Activated CD4-positive, alpha-beta T cell treated with anti-CD3 and anti-CD28 coated beads, Interleukin-2, Interleukin-4, amounts not matched to agents 100 ng/mL and 50 ng/mL, durations not matched to agents 16 hours and 8 hours (primary cell): ENCODE measurements around the gene GLT8D1.

ENCODE experiments used
- DNase-seq: peaks from one replicate; pipeline ENCODE4 v3.0.0-alpha.2; 2020; ENCODE audit warnings: low spot score

Gene GLT8D1

DNA sequence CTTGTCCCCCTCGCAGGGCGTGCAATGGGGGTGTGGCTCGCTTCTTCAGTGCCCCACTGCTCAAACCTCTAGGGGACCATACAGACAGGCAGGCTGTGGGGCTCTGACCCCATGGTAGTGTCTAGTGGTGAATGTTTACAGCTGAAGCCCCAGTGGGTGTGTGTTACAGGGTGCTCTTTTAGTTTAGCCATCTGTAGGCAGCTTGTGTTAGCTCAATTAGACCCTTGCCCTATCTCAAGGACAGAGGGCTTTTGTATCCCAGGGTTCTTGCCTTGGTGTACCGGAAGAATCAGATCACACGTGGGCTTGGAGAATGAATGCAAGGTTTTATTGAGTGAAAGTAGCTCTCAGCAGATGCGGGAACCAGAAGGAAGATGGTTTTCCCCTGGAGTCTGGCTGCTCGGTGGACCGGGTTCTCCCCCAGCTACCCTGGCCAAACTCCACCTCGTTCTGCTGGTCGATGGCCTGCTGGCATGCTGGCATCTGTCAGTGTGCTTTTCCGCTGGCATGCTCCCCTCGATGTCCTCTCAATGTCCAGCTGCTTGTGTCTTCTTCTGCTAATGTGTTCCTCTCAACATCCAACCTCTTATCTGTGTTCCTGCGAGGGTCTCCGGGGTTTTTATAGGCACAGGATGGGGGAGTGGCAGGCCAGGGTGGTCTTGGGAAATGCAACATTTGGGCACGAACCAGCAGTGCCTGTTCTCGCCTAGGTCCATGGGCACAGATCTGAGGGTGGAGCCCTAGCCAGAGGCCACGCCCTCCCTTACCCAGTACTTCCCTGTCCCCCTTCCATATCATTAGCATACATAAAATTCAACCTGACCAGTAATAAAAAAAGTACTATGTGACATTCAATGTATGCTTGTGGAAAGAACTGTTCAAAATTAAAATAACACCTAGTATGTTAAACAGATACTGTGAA lies 7.0 kb upstream of the GLT8D1 start:
- DNase-seq = no peak

GRCh38 chr3:52710512-52710911 lies 4.9 kb upstream of the GLT8D1 start:
- DNase-seq = no peak

- no peak for DNase-seq
Measured at GRCh38 chr3:52707585-52707984, 2.0 kb upstream of the GLT8D1 start.

DNA sequence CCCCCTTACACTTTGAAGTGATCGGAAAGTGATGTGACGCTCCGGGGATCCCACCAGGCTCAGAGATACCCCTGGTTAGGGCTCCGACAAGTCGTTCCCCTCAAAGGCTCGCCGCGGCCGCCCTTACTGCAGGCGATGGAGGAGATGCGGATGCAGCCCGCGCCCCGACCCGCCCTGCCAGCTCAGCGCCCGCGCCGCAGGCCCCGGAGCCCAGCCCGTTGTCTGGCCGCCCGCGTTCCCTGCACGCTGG lies 228 bp downstream of the GLT8D1 start:
- DNase-seq = no peak

- no peak for DNase-seq
Measured at GRCh38 chr3:52704611-52705437, 767 bp downstream of the GLT8D1 start.

DNA sequence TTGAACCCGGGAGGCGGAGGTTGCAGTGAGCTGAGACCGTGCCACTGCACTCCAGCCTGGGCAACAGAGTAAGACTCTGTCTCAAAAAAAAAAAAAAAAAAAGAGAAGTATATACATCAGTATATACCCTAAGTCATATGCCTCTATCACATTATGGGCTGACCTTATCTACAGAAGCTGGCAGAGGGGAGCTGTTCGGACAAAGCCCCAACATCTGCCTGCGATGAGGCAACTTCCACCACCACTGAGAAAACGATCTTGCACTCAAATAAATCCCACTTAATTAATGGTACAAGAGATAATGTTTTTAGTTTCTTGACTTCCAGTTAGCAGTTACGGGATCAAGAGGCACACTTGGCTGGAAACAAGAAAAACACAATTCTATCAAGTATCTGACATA lies 2.2 kb downstream of the GLT8D1 start:
- DNase-seq = no peak

DNA sequence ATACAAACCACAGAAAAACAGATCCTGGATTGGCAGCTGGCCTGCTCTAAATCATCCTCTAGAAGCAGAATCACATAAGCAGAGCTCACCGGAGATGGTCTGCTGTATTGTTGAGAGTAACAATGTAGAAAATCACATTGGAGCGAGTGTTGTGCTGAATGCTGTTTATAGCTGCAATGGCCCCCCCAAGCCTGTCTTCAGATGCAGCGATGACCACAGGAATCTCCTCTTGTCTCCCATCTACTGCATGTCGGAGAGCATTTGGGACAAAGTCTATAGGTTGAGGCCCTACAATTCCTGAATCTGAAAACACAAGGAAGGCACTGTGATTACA lies 8.0 kb downstream of the GLT8D1 start:
- no peak for DNase-seq

GRCh38 chr3:52696830-52697631 lies 8.6 kb downstream of the GLT8D1 start:
- no peak for DNase-seq

DNA sequence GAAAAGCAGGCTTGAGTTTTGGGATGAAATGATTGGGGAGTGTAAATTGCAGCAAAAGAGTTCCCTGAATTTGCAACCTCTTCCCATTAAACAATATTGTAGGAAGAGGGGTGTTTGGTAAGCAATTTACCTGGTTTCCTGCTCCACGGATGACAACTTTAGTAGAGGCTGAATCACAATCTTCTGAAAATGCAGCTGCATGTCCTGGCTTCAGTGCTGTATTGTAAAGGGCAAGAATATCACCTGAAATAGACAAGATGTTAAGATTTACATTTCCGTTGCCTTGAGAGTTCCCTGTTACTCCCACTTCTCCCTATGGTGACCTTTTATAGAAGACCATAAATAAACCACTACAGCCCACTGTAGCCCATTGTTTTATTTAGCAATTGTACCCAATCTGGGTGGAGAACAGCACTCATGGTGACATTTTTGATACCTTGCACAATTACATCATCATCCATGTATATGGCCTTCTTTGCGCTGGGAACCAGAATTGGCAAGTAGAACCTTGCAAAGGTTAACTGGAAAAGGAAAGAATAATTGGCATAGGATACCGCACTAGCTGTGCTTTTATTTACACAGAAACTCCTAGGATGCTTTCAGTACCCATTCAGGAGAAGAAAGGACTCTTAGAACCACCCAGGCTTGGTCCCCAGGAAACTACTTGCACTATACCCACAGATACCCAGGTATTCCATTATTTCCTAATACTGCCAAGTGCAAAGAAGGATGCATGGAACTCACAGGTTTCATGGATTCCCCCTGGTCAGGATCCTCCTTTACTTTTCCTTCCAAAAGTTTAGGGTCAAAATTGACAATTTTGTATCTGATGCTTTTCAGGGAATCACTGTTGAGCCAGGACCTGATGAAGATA lies 9.6 kb downstream of the GLT8D1 start:
- no peak for DNase-seq

DNA sequence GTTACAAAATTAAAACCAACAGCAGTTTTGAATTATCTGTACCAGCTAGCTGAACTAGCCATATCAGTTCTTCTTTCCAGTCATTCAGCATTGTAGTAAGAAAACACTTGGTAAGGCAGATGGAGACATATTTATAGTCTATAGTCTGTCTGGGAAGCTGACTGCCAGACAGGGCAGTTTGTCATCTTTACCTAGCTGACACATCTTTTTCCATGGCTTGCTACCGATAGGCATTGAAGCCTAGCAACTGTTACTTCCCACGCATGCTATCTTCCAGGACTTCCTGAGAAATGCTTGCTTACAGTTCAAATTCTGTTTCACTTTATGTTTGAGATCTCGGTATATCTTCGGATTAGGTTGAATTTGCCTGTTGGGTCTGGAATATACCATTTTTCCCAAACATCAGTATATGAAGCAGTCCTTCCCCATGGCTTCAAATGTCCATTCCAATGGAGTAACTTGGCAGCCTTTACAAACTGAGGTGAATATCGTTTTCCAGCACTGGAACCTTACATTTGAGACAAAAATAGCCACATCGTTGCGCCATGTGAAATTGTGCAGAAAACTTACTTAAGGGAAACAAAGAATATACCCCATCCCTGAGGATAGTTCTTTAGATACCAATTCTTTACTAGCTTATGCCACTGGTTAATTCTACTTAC lies 10.9 kb downstream of the GLT8D1 start:
- DNase-seq = no peak

DNA sequence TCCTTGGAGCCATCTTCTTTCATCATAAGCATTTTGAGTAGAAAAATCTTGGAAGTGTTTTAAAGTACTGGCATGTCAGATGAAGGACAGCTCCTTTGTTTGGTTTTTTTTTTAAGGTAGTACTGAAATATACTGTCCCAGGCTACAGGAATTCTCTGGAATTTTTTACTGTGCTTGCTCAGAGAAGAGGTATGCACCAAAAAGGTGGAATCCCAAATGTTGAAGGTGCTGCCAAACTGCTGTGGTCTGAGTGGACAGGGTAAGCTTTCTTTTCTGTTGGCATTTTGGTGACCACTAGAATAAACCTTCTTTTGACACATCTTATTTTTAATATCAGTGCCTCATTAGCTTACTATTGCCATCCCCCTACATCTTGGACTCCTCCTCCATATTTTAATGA lies 12.5 kb downstream of the GLT8D1 start:
- no peak for DNase-seq

- DNase-seq = no peak
Measured at GRCh38 chr3:52690560-52690959, 15.0 kb downstream of the GLT8D1 start.

DNA sequence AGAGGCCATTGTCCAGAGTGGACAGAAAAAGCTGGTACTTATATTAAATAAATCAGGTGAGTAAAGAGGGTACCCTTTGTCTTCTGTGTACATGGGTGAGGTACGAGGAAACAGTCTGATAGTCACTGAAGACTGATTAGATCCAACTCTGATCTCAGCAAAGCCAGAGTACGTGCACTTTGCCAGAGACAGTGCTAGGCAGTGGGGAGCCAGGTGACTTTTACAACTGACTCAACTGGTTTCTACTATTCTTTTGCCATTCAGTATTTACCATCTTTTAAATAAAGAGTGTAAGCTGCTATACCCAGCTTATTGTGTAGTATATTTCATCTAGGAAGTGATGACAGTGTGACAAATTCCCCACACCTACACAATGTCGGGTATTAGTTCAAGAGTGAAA lies 16.4 kb downstream of the GLT8D1 start:
- DNase-seq = no peak

DNA sequence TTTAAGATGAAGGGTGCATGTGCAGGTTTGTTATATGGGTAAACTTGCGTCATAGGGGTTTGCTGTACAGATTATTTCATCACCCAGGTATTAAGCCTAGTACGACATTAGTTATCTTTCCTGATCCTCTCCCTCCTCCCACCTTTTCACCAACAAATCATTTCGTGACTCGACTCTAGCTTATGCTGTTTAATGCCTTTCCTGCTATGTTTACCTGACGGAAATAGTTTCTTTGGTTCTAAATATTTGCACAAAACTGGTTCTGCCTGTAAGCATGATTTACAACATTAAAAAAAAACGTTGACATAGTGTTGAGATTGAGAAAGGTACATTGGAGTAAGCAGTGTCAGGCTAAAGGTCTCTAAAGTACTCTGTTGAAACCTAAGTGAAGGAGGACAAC lies 17.3 kb downstream of the GLT8D1 start:
- no peak for DNase-seq

DNA sequence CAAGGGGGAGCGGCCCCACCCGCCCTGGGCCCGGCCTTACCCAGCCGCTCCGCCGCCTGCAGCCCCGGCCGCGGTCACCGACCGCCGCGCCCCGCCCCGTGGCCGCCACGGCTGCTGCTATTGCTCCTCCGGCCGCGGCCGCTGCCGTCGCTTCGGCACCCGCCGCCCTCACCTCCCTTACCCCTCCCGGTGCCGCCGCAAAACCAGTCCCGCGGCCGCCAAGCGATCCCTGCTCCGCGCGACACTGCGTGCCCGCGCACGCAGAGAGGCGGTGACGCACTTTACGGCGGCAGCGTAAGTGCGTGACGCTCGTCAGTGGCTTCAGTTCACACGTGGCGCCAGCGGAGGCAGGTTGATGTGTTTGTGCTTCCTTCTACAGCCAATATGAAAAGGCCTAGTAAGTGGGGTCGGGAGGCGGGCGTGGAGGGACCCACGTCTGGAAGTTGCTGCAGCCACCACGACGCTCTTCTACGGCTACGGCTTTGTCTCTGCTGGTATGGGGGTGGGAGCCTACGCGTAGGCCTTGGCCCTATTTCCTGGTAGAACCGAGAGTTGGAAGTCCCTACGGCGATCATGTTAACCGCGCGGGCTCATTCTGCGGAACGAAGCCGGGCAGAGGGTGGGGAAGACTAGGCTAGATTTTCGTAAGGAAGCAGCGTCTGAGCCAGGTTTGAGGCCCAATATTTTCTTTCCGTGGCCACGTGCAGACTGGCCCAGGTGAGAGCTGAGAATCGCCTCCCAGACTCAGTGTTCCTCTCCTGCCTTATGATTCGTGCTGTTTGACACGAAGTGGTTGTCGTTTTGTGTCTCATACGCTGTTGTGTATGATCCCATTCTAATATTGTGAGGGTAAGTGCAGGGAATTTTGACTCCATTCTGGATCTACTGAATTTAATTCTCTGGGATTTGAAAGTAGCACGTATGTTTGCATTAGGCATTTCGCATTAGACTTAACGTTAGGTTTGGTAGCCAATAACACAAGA lies 19.6 kb downstream of the GLT8D1 start, which contains the start of the genes GNL3 and PBRM1:
Gene GNL3 (plus strand): TSS at position 324 of the 983 bp plus-strand sequence. CDS start 61 bp downstream, at position 385.
Gene PBRM1 (minus strand): TSS at position 205 of the 983 bp plus-strand sequence.
- DNase-seq = peak; percentile 95

- DNase-seq = peak; percentile 85
Measured at GRCh38 chr3:52685285-52685708, 20.3 kb downstream of the GLT8D1 start.

DNA sequence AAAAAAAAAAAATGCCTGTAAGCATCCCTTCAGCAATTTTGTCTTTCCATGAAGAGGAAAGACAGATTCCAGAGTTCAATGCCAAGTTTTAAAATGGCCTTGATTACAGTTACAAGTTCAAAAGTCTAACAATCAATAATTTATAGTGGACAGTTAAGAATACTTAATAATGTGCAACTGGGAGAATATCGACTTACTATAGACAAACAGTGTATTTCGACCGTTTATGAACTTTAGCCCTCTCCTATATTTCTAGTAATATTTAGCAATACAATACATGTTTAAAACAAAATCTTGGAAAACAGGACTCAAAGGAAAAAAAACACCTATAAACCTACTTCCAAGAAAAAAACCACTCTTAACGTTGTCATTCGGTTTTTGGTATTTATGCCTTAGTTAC lies 21.4 kb downstream of the GLT8D1 start:
- no peak for DNase-seq

DNA sequence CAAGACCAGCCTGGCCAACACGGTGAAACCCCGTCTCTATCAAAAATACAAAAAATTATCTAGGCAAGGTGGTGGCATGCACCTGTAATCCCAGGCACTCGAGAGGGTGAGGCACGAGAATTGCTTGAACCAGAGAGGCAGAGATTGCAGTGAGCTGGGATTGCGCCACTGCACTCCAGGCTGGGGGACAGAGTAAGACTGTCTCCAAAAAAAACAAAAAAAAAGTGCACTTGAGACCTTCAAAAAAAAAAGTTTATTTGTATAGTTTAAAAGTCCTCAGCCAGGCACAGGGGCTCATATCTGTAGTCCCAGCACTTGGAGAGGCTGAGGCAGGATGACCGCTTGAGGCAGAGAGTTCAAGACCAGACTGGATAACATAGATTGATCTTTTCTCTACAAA lies 22.0 kb downstream of the GLT8D1 start:
- no peak for DNase-seq

DNA sequence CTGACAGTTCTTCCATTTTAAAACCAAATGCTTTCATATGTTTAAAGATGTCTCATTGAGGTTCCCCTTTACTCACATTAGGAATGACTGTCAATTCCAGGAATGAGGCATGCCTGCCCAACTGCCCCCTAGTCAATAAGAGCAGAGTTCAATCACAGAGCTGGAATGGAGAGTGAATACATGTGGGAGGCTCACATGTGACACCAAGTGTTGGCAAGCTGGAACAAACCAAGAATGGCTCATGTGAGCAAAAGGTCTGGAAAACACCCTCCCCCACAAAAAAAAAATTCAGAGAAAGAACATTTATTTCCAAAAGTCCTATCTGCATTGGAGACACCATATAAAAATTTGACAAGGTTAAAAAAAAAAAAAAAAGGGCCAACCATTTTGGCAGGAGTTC lies 23.6 kb downstream of the GLT8D1 start:
- peak; percentile 74 for DNase-seq

DNA sequence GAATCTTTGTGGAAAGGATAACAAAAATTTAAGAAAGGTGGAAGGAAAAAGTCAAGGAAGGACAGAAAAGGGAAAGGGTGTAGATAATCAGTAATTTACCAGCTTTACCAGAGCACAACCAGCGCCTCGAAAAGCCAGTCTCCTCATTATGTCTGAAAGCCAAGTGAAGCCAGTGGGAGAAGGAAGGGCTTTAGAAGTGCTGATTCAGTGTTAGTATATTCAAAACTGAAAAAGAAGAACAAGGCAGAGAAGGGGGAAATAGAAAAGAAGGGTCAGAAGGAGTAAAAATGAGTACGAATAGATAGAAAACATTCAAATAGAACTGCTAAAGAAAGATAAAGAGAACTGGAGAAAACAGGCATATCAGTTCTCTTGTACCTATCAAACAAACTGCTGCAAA lies 24.0 kb downstream of the GLT8D1 start:
- DNase-seq = no peak
